ENCODE results near the gene BASP1.

BASP1 gene

GRCh38 chr5:17230808-17231525, 13.5 kb downstream of the BASP1 start:
- no peak for TF ChIP-seq CTCF (IDR thresholded peaks at IDR 0.05; ENCODE audit: insufficient read depth, low read length, poor library complexity, severe bottlenecking)
- Histone ChIP-seq H3K4me3 (replicated peaks; ENCODE audit: low read depth, low read length) (no peak overlapping the region), H3K36me3 (ENCODE audit: control insufficient read depth, insufficient read depth, low read length) (no peaks in the 10 kb centered on the region), H3K27me3 (replicated peaks; ENCODE audit: control insufficient read depth, insufficient read depth, low read length) (no peaks in the 10 kb centered on the region)
- no peak for DNase-seq (ENCODE audit: extremely low read depth, insufficient read length)

- no peak for DNase-seq (ENCODE audit: extremely low read depth, insufficient read length)
- no peak for TF ChIP-seq CTCF (IDR thresholded peaks at IDR 0.05; ENCODE audit: insufficient read depth, low read length, poor library complexity, severe bottlenecking)
- no peak overlapping the region for H3K4me3 ChIP-seq (replicated peaks; ENCODE audit: low read depth, low read length)
- no peaks in the 10 kb centered on the region for H3K27me3 ChIP-seq (replicated peaks; ENCODE audit: control insufficient read depth, insufficient read depth, low read length)
- H3K36me3 ChIP-seq (ENCODE audit: control insufficient read depth, insufficient read depth, low read length), result no peaks in the 10 kb centered on the region
Measured at GRCh38 chr5:17232405-17232804, 15.0 kb downstream of the BASP1 start.

- H3K4me3 ChIP-seq (replicated peaks; ENCODE audit: low read depth, low read length), result no peak overlapping the region
- no peak for TF ChIP-seq CTCF (IDR thresholded peaks at IDR 0.05; ENCODE audit: insufficient read depth, low read length, poor library complexity, severe bottlenecking)
- H3K27me3 ChIP-seq (replicated peaks; ENCODE audit: control insufficient read depth, insufficient read depth, low read length), result no peaks in the 10 kb centered on the region
- no peak for DNase-seq (ENCODE audit: extremely low read depth, insufficient read length)
- H3K36me3 ChIP-seq (ENCODE audit: control insufficient read depth, insufficient read depth, low read length), result no peaks in the 10 kb centered on the region
Measured at GRCh38 chr5:17233488-17233887, 16.1 kb downstream of the BASP1 start.

- no peak for TF ChIP-seq CTCF (IDR thresholded peaks at IDR 0.05; ENCODE audit: insufficient read depth, low read length, poor library complexity, severe bottlenecking)
- no peak for DNase-seq (ENCODE audit: extremely low read depth, insufficient read length)
- no peaks in the 10 kb centered on the region for H3K36me3 ChIP-seq (ENCODE audit: control insufficient read depth, insufficient read depth, low read length)
- no peak overlapping the region for H3K4me3 ChIP-seq (replicated peaks; ENCODE audit: low read depth, low read length)
- H3K27me3 ChIP-seq (replicated peaks; ENCODE audit: control insufficient read depth, insufficient read depth, low read length), result no peaks in the 10 kb centered on the region
Measured at GRCh38 chr5:17234374-17234773, 16.9 kb downstream of the BASP1 start.

GRCh38 chr5:17235731-17236330, 18.4 kb downstream of the BASP1 start:
- no peak for TF ChIP-seq CTCF (IDR thresholded peaks at IDR 0.05; ENCODE audit: insufficient read depth, low read length, poor library complexity, severe bottlenecking)
- Histone ChIP-seq H3K27me3 (replicated peaks; ENCODE audit: control insufficient read depth, insufficient read depth, low read length) (no peaks in the 10 kb centered on the region), H3K36me3 (ENCODE audit: control insufficient read depth, insufficient read depth, low read length) (no peaks in the 10 kb centered on the region), H3K4me3 (replicated peaks; ENCODE audit: low read depth, low read length) (no peak overlapping the region)
- DNase-seq (ENCODE audit: extremely low read depth, insufficient read length), result no peak

Measured in GM06990 (cell line).